SK-N-SH treated with all-trans-retinoic acid at 6 μM for 48 hours (cell line): ENCODE measurements around the gene PDS5B.

ENCODE experiments used
- ARNTL ChIP-seq: fragments of 450-650 bp; formaldehyde crosslinking; IDR thresholded peaks from 2 replicates; pipeline ENCODE4 v1.5.0; 2020; ENCODE audit warnings: low read depth, mild to moderate bottlenecking, moderate library complexity, borderline replicate concordance
- CREB5 ChIP-seq: fragments of 250-450 bp; sonication (Bioruptor Pico); IDR thresholded peaks from 2 replicates; pipeline ENCODE4 v1.5.1; 2020; ENCODE audit warnings: low read depth, mild to moderate bottlenecking, moderate library complexity
- CSRNP3 ChIP-seq: fragments of 250-450 bp; sonication (Bioruptor Pico); IDR thresholded peaks from 2 replicates; pipeline ENCODE4 v1.5.1; 2021; ENCODE audit warnings: mild to moderate bottlenecking, moderate library complexity
- OSR1 ChIP-seq: fragments of 250-450 bp; sonication (Bioruptor Pico); IDR thresholded peaks from 2 replicates; pipeline ENCODE4 v1.8.0; 2022; ENCODE audit warnings: moderate library complexity, mild to moderate bottlenecking, inconsistent platforms
- PATZ1 ChIP-seq: fragments of 250-450 bp; sonication (Bioruptor Pico); IDR thresholded peaks from 2 replicates; pipeline ENCODE4 v1.8.0; 2020; ENCODE audit warnings: mild to moderate bottlenecking, moderate library complexity, borderline replicate concordance
- PPARA ChIP-seq: fragments of 250-450 bp; sonication (Bioruptor Pico); IDR thresholded peaks from 2 replicates; pipeline ENCODE4 v1.5.0; 2020; ENCODE audit warnings: mild to moderate bottlenecking, borderline replicate concordance
- RARB ChIP-seq: fragments of 250-450 bp; sonication (Bioruptor Pico); IDR thresholded peaks from 2 replicates; pipeline ENCODE4 v1.8.0; 2021; ENCODE audit warnings: mild to moderate bottlenecking, moderate library complexity
- TOX ChIP-seq: fragments of 250-450 bp; sonication (Bioruptor Pico); IDR thresholded peaks from 2 replicates; pipeline ENCODE4 v1.8.0; 2021; ENCODE audit warnings: mild to moderate bottlenecking, moderate library complexity, borderline replicate concordance
- TSHZ2 ChIP-seq: fragments of 250-450 bp; sonication (Bioruptor Pico); IDR thresholded peaks from 2 replicates; pipeline ENCODE4 v1.5.0; 2020; ENCODE audit warnings: mild to moderate bottlenecking, moderate library complexity
- ZFP30 ChIP-seq: fragments of 450-650 bp; formaldehyde crosslinking; IDR thresholded peaks from 2 replicates; pipeline ENCODE4 v1.5.0; 2022; ENCODE audit warnings: mild to moderate bottlenecking, moderate library complexity
- ZNF565 ChIP-seq: fragments of 450-650 bp; formaldehyde crosslinking; conservative IDR thresholded peaks from 2 replicates; pipeline ENCODE4 v1.5.0; 2020; ENCODE audit warnings: low read depth, mild to moderate bottlenecking, moderate library complexity
- ZNF70 ChIP-seq: fragments of 450-650 bp; formaldehyde crosslinking; IDR thresholded peaks from 2 replicates; pipeline ENCODE4 v1.5.0; 2020; ENCODE audit warnings: mild to moderate bottlenecking, moderate library complexity

- TF ChIP-seq ZNF70 (CRISPR knock-in tag): no peak
- TF ChIP-seq ARNTL (CRISPR knock-in tag): no peak
- no peak for TF ChIP-seq TSHZ2 (CRISPR knock-in tag)
- no peak for TF ChIP-seq RARB (CRISPR knock-in tag)
- TF ChIP-seq CREB5 (CRISPR knock-in tag): no peak
- TF ChIP-seq CSRNP3 (CRISPR knock-in tag): no peak
- no peak for TF ChIP-seq TOX (CRISPR knock-in tag)
- TF ChIP-seq PATZ1 (CRISPR knock-in tag): no peak
- no peak for TF ChIP-seq PPARA (CRISPR knock-in tag)
- no peak for TF ChIP-seq ZFP30 (CRISPR knock-in tag)
- no peak for TF ChIP-seq ZNF565 (CRISPR knock-in tag)
- no peak for TF ChIP-seq OSR1 (CRISPR knock-in tag)
These were observed 53.4 kb downstream of the PDS5B start for GRCh38 chr13:32639502-32640105.
